Neural cell (in vitro differentiated cells): ENCODE measurements around the gene SLC23A3.

Experiments used
- EZH2 ChIP-seq: fragments of 200-600, 300-800 bp; shearing (Covaris generic), sonication (generic); IDR thresholded peaks from 2 replicates; pipeline ENCODE4 v1.6.1; 2014; ENCODE audit warnings: antibody characterized with exemption, low read length, borderline replicate concordance, mild to moderate bottlenecking; ENCODE audit not compliant: insufficient read depth, poor library complexity, severe bottlenecking
- TF ChIP-seq, protein P1 (sequence below): fragments of 450-650 bp; IDR thresholded peaks from 2 replicates; pipeline ENCODE4 v1.5.1; 2014; ENCODE audit warnings: antibody characterized with exemption, mild to moderate bottlenecking, moderate library complexity; ENCODE audit not compliant: poor library complexity, severe bottlenecking
- TF ChIP-seq, protein P2 (sequence below): IDR thresholded peaks from 2 replicates; pipeline ENCODE4 v1.6.1; 2012; ENCODE audit warnings: borderline replicate concordance

DNA sequence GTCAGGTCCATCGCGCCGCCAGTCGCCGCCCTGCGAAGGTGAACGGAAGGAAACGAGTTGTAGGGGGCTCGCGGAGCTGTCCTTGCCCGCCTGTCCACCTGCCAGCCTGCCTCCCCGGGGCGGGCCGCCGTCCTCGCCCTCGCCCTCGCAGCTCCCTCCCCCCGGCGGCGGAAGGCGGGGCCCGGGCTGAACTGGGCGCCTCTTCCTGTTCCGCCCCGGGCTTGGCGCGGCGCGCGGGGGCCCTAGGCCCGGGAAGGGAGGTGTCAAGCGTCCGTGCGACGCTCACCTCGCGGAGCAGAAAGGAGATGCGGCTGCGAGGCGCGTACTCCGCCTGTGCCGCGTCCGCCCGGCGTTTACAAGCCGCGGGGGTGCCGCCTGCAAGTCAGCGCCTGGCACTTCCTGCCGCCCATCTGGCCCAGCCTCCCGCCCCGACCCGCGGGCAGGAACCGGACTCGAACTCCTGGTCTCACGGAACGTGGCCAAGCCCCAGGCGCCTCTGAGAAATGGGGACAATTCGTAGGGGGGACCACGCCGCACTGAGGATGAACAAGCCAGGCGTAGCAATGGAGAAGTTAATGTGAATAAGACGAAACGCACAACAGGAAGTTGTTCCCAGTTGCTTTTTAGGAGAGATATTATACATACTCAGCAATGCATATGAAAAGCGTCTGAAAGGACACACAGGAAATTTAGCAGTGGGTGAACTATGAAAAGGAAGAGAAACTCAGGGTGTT, 7.2 kb upstream of the SLC23A3 start, which contains the start of gene CNPPD1:
- TF ChIP-seq, protein P1, sequence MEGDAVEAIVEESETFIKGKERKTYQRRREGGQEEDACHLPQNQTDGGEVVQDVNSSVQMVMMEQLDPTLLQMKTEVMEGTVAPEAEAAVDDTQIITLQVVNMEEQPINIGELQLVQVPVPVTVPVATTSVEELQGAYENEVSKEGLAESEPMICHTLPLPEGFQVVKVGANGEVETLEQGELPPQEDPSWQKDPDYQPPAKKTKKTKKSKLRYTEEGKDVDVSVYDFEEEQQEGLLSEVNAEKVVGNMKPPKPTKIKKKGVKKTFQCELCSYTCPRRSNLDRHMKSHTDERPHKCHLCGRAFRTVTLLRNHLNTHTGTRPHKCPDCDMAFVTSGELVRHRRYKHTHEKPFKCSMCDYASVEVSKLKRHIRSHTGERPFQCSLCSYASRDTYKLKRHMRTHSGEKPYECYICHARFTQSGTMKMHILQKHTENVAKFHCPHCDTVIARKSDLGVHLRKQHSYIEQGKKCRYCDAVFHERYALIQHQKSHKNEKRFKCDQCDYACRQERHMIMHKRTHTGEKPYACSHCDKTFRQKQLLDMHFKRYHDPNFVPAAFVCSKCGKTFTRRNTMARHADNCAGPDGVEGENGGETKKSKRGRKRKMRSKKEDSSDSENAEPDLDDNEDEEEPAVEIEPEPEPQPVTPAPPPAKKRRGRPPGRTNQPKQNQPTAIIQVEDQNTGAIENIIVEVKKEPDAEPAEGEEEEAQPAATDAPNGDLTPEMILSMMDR = no peak
- TF ChIP-seq, protein P2, sequence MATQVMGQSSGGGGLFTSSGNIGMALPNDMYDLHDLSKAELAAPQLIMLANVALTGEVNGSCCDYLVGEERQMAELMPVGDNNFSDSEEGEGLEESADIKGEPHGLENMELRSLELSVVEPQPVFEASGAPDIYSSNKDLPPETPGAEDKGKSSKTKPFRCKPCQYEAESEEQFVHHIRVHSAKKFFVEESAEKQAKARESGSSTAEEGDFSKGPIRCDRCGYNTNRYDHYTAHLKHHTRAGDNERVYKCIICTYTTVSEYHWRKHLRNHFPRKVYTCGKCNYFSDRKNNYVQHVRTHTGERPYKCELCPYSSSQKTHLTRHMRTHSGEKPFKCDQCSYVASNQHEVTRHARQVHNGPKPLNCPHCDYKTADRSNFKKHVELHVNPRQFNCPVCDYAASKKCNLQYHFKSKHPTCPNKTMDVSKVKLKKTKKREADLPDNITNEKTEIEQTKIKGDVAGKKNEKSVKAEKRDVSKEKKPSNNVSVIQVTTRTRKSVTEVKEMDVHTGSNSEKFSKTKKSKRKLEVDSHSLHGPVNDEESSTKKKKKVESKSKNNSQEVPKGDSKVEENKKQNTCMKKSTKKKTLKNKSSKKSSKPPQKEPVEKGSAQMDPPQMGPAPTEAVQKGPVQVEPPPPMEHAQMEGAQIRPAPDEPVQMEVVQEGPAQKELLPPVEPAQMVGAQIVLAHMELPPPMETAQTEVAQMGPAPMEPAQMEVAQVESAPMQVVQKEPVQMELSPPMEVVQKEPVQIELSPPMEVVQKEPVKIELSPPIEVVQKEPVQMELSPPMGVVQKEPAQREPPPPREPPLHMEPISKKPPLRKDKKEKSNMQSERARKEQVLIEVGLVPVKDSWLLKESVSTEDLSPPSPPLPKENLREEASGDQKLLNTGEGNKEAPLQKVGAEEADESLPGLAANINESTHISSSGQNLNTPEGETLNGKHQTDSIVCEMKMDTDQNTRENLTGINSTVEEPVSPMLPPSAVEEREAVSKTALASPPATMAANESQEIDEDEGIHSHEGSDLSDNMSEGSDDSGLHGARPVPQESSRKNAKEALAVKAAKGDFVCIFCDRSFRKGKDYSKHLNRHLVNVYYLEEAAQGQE = no peak
- TF ChIP-seq EZH2 = no peak
